ENCODE data around the gene CASP5.
A peak's percentile ranks its signal among the peaks of the same experiment; 100 is the strongest.
"Not testable (repeated sequence)": the region's sequence is repeated elsewhere in the genome, so short reads cannot be mapped to it uniquely, and the experiment has no call there.

CASP5 gene

DNA sequence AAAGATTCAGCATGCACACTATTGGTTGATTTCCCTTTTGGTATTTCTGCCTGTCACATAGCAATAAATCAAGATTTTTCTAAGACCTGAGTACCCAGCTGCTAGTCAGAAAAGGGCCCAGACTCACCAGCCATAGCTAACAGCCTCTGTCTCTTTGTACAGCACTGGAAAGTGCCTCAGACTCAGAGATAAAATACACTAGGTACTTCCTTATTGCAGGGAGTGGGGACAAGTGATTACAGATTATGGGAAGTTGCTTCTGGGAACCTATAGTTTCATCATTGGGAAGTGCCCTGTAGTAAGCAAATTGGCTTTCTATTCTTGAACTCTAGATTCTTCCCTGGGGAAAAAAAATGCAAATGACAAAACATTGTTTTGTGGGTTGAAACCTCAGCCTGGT lies at the start of gene CASP5:
Gene CASP5 (minus strand): TSS at position 166 of the 400 bp plus-strand sequence. CDS start 32 bp downstream, at position 134.
- FAIRE-seq (no peak), DNase-seq (ENCODE audit: insufficient read length, low spot score) (no peak)

DNA sequence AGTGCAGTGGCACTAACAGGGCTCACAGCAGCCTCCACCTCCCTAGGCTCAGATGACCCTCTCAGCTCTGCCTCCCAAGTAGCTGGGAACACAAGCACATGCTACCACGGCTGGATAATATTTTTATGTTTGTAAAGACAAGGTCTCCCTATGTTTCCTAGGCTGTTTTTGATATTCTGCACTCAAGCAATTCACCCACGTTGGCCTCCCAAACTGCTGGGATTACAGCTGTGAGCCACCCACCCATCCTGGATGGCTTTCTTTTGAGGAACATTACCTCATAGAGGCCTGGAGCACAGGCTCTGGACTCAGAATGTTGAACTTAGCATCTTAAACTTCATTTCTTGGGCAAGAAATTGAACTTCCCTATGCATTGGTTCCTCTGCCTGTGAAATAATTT lies 49.1 kb upstream of the CASP5 start:
- FAIRE-seq = peak; percentile 73
- DNase-seq (ENCODE audit: insufficient read length, low spot score) = not testable (repeated sequence)

DNA sequence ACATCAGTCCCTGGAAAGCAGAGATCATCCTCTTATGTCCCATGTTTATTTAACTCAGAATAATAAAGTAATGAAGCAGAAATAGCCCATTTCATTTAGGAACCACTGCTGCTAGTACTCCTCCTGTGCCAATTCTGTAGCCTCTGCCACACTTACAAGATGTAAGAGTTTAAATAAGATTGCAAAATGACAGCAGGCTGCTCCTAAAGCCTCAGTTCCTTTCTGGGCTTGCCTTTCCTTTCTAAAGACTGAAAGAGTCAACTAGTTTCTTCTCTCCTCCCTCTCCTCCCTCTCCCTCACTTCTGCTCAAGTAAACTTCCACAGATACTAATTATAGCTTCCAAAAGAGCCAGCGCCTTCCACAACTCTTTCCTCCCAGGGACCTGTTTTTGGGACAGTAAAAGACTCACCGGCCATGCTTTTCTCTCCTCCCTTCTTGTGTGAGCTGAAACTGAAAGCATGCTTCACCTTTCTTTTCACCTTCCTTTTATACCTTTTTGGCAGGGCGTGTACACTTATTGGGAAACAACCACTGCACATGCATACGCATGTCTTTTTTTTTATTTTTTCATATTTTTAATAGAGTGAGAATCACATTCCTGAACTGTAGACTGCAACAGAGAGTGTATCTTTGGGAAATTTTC lies 48.2 kb upstream of the CASP5 start:
- FAIRE-seq (no peak), DNase-seq (ENCODE audit: insufficient read length, low spot score) (no peak)

DNA sequence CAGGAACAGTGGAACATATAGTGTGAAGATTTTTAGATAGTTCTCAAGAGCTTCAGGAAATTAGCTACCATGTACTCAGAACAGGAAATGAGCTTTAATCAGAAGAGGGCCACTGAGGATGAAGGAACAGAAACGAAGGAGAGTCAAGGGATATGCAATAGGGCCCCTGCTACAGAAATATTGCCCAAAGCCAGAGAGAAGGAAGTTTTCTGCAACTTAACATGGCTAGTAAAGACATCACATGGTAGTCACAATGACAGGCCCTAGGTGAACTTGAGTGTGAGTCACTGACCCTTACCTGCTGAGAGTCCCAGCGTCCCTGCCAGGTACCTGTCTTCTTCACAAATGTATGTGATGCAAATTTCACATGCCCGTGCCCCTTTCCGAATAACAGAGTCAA lies 47.3 kb upstream of the CASP5 start:
- FAIRE-seq (no peak), DNase-seq (ENCODE audit: insufficient read length, low spot score) (no peak)

DNA sequence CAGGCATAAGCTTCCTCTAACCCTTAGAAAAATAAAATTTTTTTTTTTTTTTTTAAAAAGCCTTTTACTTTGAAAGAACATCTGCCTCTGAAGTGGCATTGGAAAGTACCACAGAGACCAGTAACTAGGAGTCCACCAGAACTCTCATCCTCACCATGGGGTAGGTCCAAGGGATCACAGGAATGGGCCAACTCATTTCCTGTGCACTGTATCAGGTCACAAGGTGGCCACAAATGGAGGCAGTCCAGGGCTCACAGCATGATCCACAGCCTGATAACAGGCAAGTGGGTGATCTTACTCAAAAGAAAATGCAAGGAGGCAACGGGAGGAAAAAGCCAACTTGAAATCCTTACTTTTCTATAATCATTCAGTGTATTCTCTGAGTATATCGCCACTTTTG lies 46.8 kb upstream of the CASP5 start:
- FAIRE-seq = peak; percentile 69
- DNase-seq (ENCODE audit: insufficient read length, low spot score) = not testable (repeated sequence)

DNA sequence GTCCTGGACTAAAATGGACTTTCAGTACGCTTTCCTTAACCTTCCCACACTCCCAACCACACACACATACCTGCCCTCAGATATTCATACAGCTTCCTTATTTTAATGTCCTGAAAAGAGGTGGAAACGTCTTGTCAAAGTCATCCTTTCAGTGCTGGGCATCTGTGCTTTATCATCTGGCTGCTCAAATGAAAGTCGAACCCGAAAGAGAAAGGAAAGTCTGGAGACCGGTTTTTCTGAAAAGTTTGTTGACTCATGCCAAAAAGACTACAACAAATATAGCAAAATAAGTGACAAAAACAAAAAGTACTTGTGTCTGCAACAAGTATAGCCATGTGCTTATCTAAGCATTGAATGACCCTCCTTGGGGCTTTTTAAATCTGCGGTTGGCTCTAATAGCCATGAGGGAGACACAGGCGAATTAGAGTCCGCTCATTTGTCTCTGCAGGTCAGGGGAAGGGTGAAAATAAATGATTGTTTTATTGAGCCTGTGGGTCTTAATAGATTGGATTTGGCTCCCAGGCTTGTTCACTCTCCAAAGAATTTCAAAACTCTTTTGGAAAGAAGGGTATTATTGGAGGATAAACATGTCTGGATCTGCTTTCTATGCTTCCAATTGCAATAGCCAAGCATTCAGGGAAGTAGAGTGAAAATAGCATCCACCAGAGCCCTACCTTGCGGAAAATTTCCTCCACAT lies 40.4 kb upstream of the CASP5 start:
- DNase-seq (ENCODE audit: insufficient read length, low spot score); FAIRE-seq: not testable (repeated sequence)

DNA sequence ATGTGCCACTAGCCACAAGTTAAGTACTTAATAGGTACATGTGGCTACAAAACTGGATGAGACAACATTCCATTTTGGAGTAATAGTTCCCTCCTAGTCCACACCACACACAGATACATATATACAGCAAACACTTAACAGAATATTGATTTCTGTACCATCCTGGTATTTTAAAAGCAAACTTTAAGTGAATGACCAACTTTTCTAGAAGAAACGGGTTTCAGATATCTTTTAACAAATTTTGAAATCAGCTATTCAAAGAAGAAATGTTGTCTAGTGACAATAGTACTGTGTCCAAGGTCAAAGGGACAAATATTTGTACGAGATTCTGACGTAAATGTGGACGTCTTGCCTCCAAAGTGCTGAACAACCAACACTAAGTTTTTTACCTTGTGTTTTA lies 34.5 kb upstream of the CASP5 start:
- no peak for DNase-seq (ENCODE audit: insufficient read length, low spot score)
- FAIRE-seq = no peak

DNA sequence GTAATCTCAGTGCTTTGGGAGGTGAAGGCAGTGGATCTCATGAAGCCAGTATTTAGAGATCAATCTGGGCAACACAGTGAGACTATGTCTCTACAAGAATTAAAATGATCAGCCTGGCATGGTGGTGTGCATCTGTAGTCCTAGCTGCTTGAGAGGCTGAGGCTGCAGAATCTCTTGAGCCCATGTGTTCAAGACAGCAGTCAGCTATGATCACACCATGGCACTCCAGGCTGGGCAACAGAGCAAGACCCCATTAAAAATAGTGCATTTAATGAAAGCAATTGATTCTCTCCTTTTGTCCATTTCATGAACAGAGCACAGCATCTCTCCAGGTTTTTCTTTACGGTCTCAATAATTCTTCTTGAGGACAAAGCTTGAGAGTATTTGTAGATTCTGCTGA lies 33.5 kb upstream of the CASP5 start:
- peak; percentile 72 for FAIRE-seq

DNA sequence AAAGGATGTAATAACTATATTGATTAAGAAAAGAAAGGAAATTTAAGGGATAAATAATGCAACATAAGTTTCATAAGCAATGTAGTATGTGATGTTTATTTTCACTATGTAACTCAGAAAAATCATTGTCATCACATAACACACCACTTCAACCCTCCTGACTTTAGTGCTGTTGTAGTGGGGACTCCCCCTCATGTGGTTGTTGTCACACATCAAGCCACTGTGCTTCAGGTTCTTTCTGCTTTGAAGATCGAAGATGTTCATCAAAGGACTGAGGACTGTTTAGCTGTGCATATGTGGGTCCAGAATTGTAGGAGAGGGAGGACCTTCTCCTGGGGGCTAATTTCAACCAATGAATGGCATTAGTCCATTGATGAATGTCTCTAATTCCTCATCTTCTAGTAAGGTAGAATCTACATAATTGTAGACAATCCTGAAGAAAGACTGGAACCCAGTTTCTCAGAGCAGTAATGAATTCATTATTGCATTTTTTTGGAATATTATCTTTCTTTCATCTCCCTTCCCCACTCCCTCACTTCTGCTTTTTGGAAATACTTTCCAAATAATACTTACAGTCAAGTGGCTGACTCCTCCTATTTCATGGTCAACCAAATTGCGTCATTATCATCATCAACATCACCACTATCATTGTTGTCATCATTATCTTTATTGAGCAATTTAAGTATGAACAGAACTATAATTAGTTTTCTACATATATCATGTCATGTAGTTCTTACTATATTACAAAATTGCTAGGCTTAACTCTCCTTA lies 31.9 kb upstream of the CASP5 start:
- DNase-seq (ENCODE audit: insufficient read length, low spot score) = no peak
- peak; percentile 36 for FAIRE-seq

More for the DNA sequence above, 33.5 kb upstream of the CASP5 start:
- no peak for DNase-seq (ENCODE audit: insufficient read length, low spot score)

DNA sequence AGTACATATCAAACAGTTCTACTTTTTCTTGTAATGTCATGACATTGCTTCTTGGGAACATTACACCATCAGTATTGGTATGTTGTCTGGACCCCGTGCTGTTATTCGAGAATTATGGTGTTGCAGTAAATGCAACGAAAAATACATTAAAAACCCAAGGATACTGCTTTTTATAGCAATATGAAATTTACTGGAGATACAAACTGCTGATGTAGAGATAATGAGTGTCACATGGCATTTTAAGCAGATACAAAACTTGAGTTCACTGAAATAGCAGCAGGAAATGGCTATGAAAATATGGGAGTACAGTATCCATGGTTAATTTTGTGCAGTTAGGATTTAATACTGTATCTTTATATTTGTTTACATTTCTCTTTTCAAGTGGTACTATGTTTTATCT lies 29.5 kb upstream of the CASP5 start:
- no peak for DNase-seq (ENCODE audit: insufficient read length, low spot score)
- no peak for FAIRE-seq

DNA sequence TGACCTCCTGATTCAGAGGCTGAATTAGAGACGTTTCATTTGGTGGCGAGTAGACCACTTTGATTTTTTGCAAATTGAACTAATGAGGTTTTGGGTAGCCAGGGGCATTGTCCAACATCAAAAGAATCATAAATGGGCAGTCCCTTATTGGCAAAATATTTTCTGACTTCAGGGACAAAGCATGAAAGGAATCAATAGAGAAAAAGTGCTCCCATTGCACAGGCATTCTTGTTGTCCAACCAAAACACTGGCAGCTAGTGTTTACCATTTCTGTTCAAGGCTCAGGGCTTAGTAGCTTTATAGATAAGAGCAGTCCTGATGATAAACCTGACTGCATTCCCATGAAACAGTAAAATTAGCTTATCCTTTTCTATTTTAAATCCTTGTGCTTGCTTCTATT lies 28.6 kb upstream of the CASP5 start:
- DNase-seq (ENCODE audit: insufficient read length, low spot score) (no peak), FAIRE-seq (no peak)

DNA sequence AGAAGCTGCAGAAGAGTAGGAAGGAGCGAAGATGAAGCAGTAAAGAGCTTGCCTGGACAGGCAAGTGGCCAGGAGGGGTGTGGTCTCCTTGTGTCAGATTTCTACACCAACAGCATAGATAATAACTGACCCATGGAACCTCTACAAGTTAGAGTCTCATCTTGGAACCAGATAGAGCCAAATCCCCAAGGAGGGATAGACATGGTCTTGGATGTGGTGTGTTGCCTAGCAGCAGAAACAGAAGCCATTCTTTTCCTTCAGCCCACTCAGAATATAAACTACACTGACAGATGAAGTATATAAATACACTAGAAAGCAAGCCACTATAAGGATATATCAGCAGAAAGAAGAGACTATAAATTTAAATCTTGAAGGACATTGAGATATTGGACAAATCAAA lies 26.5 kb upstream of the CASP5 start:
- no peak for FAIRE-seq
- DNase-seq (ENCODE audit: insufficient read length, low spot score) = no peak

DNA sequence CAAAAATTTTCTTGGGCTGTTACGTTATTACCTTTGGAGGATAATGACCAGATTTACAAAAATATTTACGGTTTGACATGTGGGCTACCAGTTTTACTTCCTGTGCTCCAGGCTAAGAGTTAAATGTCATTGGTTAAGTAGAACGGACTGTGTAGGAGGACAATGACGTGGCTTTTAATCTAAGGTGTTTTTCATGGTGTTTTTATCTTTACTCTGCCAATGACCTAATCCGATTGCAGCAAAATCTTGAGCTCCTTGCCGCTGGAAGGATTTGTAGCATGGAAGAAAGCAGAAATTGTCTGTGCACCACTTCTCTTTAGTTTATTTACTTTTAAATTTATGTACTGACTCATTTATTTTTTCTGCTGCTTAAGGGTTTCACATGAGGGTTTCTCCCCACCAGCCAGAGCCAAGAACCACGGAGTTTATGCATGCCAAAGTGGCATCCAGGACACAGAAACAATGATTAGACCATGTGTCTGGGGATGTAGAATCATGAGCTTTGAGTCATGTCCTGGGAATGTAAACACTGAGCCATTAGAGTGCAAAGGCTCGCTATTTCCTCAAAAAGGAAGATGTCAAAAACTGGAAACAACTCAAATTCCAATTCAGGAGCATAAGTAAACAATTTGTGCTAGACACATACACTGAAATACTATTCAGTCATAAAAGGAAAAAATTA lies 24.1 kb upstream of the CASP5 start:
- peak; percentile 96 for FAIRE-seq
- DNase-seq (ENCODE audit: insufficient read length, low spot score) = peak; percentile 86

DNA sequence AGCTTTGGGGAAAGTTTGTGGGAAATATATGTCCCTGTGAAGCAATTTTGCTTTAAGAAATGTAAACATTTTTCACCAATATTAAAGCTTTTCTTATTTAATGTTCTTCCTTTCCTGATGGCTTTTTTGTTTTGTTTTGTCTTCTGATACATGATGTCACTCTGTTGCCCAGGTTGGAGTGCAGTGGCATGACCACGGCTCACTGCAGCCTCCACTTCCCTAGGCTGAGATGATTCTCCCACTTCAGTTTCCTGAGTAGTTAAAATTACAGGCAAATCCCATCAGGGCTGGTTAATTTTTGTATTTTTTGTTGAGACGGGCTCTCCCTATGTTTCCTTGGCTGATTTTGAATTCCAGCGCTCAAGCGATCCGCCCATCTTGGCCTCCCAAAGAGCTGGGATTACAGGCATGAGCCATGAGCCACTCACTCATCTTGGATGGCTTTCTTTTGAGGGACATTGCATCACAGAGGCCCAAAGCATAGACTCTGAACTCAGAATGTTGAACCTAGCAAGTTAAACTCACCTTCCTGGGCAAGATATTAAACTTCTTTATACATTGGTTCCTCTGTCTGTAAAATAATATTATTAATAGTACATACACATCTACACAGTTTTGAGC lies 22.8 kb upstream of the CASP5 start:
- FAIRE-seq (no peak), DNase-seq (ENCODE audit: insufficient read length, low spot score) (no peak)

DNA sequence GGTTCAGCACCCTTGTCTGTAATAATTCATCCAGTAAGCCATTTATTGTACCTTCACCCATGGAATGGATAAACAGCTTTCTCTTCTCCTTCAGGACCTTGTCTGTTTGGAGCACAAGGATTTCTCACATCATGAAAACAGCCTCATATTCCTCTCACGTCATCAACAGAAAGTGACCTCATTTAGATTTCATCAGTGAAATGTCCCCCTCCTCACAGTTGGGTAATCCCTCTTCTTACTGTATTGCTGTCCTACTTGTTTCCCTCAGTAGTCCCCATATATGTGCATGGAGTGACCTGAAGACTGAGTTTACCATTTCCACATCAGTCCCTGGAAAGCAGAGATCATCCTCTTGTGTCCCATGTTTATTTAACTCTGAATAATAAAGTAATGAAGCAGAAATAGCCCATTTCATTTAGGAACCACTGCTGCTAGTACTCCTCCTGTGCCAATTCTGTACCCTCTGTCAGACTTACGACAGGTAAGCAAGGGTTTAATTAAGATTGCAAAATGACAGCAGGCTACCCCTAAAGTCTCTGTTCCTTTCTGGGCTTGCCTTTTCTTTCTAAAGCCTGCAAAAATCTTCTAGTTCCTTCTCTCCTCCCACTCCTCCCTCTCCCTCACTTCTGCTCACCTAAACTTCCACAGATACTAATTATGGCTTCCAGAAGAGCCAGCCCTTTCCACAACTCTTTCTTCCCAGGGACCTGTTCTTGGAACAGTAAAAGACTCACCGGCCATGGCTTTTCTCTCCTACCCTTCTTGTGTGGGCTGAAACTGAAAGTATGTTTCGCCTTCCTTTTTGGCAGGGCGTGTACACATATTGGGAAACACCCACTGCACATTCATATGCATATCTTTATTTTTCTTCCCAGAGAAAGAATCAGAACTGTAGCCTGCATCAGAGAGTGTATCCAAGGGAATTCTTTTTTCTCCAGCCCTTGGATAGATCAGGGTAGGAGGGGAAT lies 21.9 kb upstream of the CASP5 start, which contains the start of gene CARD16:
Gene CARD16 (minus strand): TSS at position 779 of the 968 bp plus-strand sequence. CDS start 38 bp downstream, at position 741.
- DNase-seq (ENCODE audit: insufficient read length, low spot score); FAIRE-seq: not testable (repeated sequence)

DNA sequence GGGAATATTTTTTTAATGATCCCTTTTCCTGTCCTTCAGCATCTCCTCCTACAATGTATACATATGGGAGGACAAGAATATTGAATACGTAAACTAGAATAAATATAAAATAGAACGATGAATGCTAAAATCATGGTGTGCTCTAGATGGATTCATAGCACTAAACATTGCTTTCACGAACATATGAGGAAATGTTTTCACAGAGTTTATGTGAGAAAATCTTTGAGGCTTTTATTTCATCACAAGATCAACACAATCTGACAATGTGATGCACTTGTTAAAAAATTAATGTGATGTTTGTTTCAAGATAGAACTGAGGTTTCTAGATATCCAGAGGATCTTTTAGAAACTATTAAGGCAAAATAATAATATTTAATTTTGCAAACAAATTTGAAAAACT lies 19.2 kb upstream of the CASP5 start:
- FAIRE-seq (no peak), DNase-seq (ENCODE audit: insufficient read length, low spot score) (no peak)

DNA sequence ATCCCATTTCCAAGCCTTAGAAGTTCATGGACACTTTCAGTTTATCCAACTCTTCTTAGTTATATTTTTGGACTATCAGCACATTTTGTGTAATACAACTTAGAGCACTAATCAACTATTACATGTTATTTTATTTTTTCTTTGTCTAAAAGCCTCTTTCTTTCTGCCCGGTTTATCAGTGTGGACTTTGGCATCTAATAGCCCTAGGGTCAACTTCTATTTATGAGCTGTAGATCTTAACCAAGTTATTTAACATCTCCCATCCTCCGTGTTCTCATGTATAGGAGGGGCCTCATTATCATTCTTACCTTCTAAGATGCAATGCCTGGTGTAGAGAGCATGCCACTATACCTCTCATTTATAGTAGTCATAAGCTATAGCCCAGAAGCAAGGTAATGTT lies 17.7 kb upstream of the CASP5 start:
- no peak for FAIRE-seq
- no peak for DNase-seq (ENCODE audit: insufficient read length, low spot score)

DNA sequence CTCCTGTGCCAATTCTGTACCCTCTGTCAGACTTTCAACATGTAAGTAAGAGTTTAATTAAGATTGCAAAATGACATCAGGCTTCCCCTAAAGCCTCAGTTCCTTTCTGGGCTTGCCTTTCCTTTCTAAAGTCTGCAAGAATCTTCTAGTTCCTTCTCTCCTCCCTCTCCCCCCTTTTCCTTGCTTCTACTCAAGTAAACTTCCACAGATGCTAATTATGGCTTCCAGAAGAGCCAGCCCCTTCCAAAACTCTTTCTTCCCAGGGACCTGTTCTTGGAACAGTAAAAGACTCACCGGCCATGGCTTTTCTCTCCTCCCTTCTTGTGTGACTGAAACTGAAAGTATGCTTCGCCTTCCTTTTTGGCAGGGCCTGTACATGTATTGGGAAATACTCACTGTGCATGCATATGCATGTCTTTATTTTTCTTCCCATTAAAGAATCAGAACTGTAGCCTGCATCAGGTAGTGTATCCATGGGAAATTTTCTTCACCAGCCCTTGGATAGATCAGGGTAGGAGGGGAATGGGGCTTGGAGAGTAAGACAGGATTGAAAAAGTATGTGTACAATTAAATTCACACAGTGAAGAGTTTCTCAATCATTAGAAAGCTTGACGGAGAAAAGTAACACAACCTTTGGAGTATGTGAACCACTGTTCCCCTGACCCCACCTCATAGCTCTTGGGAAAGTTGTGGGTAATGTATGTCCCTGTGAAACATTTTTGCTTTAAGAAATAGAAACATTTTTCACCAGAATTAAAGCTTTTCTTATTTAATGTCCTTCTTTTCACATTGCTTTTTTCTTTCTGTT lies 12.0 kb upstream of the CASP5 start, which contains the start of gene CASP1:
Gene CASP1 (minus strand): TSS at position 332 of the 808 bp plus-strand sequence. CDS start 31 bp downstream, at position 301.
- DNase-seq (ENCODE audit: insufficient read length, low spot score) (peak; percentile 17), FAIRE-seq (no peak)
